Brain microvascular endothelial cell (primary cell): ENCODE data around the gene MED12L.

Experiments used
- DNase-seq: peaks from one replicate; pipeline ENCODE4 v3.0.0-alpha.2; 2020
- H3K27ac ChIP-seq: fragments of 250-450 bp; sonication (Bioruptor Pico); 2 replicates; pipeline ENCODE4 v1.5.1; 2020; ENCODE audit warnings: mild to moderate bottlenecking, moderate library complexity
- H3K27me3 ChIP-seq: fragments of 250-450 bp; sonication (Bioruptor Pico); replicated peaks from 2 replicates; pipeline ENCODE4 v1.5.1; 2020; ENCODE audit warnings: mild to moderate bottlenecking
- H3K36me3 ChIP-seq: fragments of 250-450 bp; sonication (Bioruptor Pico); replicated peaks from 2 replicates; pipeline ENCODE4 v1.5.1; 2020; ENCODE audit warnings: mild to moderate bottlenecking
- H3K4me3 ChIP-seq: 2 replicates; pipeline ENCODE4 v1.5.1; 2011; ENCODE audit warnings: low read depth, mild to moderate bottlenecking, control low read depth, low read length, moderate library complexity
- in situ Hi-C: cut with HindIII; loops from 2 replicates; pipeline ENCODE4 v1.10.0; 2017; ENCODE audit warnings: low sequenced_read_pairs, low pct_ligation_motif_present
- TF ChIP-seq, protein P1 (sequence below): IDR thresholded peaks from 2 replicates; pipeline ENCODE4 v1.5.1; 2011; ENCODE audit warnings: low read depth, mild to moderate bottlenecking, moderate library complexity, low read length, control low read depth, inconsistent platforms; ENCODE audit errors: missing control alignments

Gene MED12L

DNA sequence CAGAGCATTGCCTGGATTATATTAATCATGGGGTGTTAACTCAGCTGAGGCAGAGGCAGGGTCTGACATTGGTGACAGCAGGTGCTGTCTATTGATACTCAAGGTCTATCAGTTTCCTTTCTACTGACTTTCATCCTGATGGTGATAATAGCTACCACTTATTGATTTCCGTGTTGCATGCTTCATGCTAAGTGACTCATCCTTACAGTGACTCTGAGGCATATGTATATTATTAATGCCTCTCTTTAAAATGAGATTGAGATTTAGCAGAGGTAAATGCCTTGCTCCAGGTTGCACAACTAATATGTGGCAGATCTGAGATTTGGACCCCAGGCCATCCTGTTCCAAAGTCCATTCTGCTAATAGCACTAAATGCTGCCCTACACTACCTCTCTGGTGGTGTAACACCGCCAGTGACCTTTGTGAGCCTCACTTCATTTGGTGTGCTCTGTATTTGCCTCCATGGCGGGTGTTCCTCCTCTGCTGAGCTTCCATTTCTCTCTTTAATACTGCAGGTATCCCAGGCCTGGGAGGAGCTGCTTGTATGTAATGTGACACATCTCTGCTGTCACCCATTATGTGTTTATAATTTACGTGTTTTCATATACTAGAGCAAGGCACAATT is 67.1 kb downstream of the MED12L start:
- H3K27me3 ChIP-seq = no peaks in the 10 kb centered on the region
- no peak overlapping the region for H3K4me3 ChIP-seq
- no peak overlapping the region for H3K27ac ChIP-seq
- no peak for DNase-seq
- TF ChIP-seq, protein P1, sequence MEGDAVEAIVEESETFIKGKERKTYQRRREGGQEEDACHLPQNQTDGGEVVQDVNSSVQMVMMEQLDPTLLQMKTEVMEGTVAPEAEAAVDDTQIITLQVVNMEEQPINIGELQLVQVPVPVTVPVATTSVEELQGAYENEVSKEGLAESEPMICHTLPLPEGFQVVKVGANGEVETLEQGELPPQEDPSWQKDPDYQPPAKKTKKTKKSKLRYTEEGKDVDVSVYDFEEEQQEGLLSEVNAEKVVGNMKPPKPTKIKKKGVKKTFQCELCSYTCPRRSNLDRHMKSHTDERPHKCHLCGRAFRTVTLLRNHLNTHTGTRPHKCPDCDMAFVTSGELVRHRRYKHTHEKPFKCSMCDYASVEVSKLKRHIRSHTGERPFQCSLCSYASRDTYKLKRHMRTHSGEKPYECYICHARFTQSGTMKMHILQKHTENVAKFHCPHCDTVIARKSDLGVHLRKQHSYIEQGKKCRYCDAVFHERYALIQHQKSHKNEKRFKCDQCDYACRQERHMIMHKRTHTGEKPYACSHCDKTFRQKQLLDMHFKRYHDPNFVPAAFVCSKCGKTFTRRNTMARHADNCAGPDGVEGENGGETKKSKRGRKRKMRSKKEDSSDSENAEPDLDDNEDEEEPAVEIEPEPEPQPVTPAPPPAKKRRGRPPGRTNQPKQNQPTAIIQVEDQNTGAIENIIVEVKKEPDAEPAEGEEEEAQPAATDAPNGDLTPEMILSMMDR = no peak
- in situ Hi-C loops = no loop called here
- no peaks in the 10 kb centered on the region for H3K36me3 ChIP-seq

DNA sequence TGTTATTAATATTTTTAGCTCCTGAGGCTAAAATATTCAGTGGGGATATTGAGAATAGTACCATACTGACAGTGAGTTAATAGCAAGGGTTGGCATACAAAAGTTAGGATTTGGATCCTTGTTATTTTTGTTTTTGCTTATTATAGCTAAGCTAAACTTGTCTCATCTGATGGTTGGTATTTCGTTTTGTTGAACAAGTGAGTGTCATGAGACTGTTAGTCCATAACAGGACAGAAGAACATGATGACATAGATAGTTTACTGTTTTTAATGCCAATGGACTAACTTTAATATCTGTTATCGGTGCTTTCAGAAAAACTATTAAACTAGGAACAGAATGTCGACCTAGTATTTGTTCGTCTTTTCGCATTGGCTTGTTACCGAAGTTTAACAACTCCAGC is 69.1 kb downstream of the MED12L start:
- H3K27ac ChIP-seq = no peak overlapping the region
- in situ Hi-C loops = no loop called here
- no peak overlapping the region for H3K4me3 ChIP-seq
- no peak for DNase-seq
- TF ChIP-seq, protein P1 = no peak
- no peaks in the 10 kb centered on the region for H3K36me3 ChIP-seq
- H3K27me3 ChIP-seq = no peaks in the 10 kb centered on the region

DNA sequence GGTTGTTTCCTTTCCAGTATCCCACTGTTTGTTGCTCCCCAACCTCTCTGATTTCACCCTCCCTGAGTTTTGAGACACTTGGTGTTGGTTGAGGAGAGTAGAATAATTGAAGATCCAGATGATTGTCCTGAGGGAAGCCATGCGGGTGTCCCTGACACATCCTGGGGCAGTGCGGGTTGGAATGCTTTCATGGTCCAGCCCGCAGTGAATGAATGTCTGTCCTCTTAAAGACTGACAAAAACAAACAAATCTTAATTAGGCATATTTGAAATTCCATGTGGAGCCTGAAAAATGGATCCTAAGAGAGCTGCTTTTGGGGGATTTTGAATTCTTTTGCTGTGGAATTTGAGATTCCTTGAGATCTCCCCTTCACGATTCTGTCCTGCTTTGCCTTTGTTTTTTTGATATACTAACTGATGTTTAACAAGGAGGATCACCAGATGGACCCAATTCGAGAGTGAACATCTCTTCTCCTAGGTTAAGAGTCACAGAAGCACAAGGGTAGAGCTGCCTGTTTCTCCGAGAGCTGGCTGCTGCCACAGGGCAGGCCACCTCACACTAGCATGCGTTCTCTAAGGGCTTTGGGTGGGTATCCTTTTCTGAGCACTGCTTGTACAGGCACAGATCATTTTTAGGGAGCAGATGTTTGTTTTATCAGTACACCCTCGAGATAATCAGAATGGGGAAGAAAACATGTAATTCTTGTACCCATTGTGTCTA is 70.1 kb downstream of the MED12L start:
- Histone ChIP-seq H3K36me3 (no peaks in the 10 kb centered on the region), H3K27ac (no peak overlapping the region), H3K4me3 (no peak overlapping the region), H3K27me3 (no peaks in the 10 kb centered on the region)
- TF ChIP-seq, protein P1 = no peak
- no peak for DNase-seq
- in situ Hi-C loops = no loop called here

- Histone ChIP-seq H3K27ac (no peak overlapping the region), H3K27me3 (no peaks in the 10 kb centered on the region), H3K36me3 (no peaks in the 10 kb centered on the region), H3K4me3 (no peak overlapping the region)
- in situ Hi-C loops = no loop called here
- TF ChIP-seq, protein P1 = peak; percentile 64
- DNase-seq = peak; percentile 43
These were observed 71.3 kb downstream of the MED12L start for GRCh38 chr3:151156618-151157216.

DNA sequence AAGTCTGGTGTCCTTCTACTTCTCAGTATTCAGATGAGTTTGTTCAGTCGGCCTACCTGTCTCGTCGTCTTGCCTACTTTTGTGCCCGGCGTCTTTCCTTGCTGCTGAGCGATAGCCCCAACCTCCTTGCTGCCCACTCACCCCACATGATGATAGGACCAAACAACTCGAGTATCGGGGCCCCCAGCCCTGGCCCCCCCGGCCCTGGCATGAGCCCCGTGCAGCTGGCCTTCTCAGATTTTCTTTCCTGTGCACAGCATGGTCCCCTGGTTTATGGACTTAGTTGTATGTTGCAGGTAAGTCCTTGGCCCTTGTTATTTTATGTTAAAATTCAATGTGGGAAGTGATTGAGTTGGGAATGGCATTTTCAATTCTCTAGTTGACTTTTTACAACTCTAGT is 74.3 kb downstream of the MED12L start:
- no peak overlapping the region for H3K4me3 ChIP-seq
- H3K36me3 ChIP-seq = no peaks in the 10 kb centered on the region
- in situ Hi-C loops = no loop called here
- DNase-seq = no peak
- no peak overlapping the region for H3K27ac ChIP-seq
- TF ChIP-seq, protein P1 = no peak
- H3K27me3 ChIP-seq = no peaks in the 10 kb centered on the region
